Non-pigmented ciliary epithelial cell (primary cell): Measurements from ENCODE around the gene AP2A1.

Experiments
- DNase-seq: peaks from one replicate; pipeline ENCODE4 v3.0.0-alpha.2; 2010; ENCODE audit warnings: low read depth

AP2A1 gene

GRCh38 chr19:49766007-49766929 lies 533 bp upstream of the AP2A1 start:
- peak; percentile 100 for DNase-seq

DNA sequence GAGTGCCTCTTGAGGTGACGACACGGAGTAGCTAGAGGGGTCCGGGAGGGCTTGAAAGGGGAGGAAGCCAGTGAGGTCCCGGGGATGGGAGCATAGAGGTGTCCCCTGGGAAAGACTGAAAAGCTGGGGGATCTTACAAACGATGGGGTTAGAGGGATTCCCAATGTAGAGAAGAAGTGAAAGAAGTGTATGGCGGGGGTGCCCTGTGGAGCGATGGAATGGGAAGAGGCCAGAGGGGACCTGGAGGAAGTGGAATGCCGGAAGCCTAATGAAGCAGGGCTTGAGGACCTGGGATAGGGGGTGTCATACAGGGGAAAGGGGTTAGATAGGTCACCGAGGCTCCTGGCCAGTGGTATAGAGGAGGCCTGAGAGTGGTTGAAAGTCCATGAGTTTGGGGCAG lies 580 bp downstream of the AP2A1 start:
- no peak for DNase-seq

GRCh38 chr19:49767967-49768581 lies 1.3 kb downstream of the AP2A1 start:
- no peak for DNase-seq

DNA sequence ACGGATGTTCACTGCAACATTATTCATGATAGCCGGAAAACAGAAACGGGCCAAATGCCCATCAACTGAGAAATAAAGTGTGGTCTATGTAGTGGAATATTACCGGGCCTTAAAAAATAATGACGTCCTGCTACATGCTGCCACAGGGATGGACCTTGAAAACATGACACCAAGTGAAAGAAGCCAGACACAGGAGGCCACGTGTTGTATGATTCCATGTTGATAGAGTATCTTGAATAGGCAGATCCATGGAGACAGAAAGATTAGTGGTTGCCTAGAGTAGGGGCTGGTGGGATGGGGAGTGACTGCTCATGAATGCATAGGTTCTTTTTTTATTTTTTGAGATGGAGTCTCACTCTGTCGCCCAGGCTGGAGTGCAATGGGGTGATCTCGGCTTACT lies 3.7 kb downstream of the AP2A1 start:
- DNase-seq, result no peak

DNA sequence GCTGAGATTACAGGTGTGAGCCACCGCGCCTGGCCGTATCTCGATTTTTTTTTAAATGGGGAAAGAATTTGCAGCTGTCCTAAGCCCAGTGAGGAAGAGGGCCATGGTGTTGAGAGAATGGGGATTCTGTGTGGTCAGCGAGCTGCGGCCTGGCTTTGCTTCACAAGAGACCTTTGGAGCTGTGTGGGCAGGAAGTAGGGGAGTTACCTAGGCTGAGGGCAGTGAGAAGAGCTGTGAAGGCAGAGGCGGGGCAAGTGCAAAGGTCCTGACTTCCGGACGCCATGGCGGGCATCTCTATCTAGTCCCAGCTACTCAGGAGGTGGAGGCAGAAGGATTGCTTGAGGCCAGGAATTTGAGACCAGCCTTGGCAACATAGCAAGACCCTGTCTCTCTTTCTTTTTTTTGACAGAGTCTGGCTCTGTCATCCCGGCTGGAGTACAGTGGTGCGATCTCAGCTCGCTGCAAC lies 4.9 kb downstream of the AP2A1 start:
- DNase-seq, result no peak

DNA sequence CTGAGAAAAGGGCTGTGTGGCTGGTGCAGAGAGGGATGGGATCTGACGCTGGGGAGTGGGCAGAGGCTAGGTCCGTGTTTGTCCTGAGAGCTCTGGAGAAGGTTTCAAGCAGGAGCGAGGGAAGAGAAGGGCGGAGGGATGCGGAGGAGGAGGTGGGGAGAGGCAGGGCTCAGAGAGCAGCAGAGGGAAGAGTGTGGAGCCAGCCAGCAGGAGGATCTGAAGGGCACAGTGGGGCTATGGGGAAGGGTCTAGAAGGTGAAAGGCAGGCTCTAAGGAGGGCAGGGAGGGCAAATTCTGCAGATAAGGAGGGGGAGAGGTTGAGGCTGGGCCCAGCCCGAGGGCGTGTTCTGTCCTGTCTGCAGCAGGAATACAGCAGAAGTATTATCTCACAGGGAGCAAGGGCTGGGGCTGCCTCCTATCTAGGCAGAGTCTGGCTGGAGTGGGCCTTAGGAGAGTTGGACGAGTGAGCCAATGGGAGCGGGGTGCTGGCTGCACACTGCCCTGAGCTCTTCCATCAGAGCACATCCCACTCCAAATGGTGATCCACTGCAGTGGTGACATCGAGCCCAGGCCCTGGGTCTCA lies 6.1 kb downstream of the AP2A1 start:
- DNase-seq, result no peak

- no peak for DNase-seq
Observed at GRCh38 chr19:49773663-49774350, 7.0 kb downstream of the AP2A1 start.

DNA sequence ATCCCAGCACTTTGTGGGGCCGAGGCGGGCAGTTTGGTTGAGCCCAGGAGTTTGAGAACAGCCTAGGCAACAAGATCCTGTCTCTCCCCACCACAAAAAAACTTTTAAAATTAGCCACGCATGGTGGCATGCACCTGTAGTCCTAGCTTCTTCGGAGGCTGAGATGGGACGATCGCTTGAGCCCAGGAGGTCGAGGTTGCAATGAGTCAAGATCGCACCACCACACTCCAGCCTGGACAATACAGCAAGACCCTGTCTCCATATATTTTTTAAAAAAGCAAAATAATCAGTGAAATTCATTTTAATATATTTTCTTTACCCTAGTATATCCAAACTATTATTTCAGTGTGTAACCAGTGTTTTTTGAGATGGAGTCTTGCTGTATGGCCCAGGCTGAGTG lies 8.2 kb downstream of the AP2A1 start:
- DNase-seq, result no peak

DNA sequence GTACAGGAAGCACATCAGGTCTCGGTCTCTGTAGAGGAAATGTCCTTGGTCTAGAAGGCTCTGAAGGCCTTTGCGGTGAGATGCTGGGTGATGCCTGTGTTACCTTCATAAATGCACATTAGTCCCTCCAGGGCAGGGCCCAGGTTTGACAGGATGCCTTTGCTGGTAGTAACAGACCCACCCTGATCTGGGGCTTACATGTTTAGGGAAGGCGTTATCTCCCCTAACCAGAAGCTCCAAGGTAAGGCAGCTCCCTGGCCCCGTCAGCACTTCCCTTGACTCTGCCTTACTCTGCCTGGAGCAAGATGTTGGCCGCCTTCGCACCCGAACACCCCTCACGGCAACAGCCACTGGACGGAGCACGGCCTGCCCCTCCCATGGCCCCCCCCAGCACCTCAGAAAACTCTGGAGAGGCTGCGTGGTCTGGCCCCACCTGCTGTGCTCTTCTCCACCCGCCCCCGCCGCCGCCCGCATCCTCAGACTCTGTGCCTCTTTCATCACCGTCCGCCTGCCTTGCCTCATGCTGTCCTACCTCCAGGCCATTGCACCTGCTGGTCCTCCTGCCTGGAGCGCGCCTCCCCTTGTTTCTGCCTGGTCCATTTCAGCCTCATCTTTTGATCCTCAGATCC lies 9.1 kb downstream of the AP2A1 start:
- no peak for DNase-seq

GRCh38 chr19:49776371-49776764 lies 9.6 kb downstream of the AP2A1 start:
- DNase-seq, result no peak

DNA sequence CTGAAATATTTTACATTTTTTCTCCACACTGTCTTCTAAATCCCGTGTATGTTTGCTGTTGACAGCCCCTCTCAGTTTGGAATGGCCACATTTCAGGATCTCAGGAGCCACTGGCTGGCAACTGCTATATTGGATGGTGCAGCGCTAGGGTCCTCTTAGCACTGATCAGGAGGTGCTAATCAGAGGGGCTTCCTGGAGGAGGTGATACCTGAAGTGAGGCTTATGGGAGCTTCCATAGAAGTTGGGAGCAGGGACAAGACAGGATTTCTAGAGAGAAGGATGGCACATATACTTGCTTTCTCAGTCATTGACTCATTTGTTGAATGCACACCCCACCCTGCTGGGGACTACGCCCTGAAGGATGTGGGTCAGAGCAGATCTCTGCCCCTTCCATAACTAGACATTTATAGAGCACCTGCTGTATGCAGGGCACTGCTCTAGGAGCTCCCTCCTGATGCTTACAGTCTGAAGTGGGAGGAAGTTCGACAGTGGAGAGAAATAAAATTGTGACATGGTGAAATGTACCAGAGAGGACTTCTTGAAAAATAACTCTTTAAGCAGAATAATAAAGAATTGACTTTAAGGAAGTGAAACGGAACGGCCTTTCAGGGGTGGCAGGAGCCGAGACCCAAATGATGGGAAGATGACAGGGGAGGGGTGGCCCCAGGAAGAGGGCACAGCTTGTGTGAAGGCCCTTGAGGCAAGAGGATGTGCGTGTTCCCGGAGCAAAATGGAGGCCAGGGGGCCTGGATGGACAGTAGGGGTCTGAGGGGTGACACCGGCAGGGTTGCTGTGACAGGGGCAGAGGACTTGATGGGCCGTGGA lies 13.1 kb downstream of the AP2A1 start:
- DNase-seq, result no peak

GRCh38 chr19:49780861-49781260 lies 14.1 kb downstream of the AP2A1 start:
- DNase-seq, result no peak

DNA sequence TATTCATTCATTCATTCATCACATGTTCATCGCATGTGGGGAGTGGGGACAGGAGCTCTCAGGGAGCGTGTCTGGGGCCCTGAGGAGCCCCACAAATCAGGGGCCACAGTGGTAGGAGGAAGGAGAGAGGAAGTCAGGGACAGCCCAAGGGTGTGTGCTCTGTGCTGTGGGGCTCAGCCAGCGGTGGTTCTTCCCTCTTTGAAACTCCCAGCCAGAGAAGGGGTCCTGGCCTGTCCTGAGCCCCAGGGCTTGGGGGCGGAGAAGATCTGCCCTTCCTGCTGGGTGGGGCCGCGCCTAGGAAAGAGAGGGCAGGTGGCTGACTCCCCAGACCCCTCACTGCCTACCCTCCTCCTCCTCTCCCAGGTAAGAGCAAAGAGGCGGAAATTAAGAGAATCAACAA lies 14.6 kb downstream of the AP2A1 start:
- DNase-seq, result no peak

DNA sequence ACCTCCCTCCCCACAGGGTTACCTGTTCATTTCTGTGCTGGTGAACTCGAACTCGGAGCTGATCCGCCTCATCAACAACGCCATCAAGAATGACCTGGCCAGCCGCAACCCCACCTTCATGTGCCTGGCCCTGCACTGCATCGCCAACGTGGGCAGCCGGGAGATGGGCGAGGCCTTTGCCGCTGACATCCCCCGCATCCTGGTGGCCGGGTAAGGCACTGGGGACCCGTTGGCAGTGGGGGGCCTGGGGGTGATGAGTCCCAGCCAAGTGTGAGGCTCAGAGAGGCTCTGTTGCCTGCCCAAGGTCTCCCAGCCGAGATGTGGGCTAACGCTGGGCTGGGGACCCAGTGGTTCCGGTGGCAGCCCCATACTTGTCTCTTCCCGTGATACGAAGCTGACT lies 15.7 kb downstream of the AP2A1 start:
- no peak for DNase-seq

GRCh38 chr19:49786376-49786820 lies 19.6 kb downstream of the AP2A1 start:
- no peak for DNase-seq

DNA sequence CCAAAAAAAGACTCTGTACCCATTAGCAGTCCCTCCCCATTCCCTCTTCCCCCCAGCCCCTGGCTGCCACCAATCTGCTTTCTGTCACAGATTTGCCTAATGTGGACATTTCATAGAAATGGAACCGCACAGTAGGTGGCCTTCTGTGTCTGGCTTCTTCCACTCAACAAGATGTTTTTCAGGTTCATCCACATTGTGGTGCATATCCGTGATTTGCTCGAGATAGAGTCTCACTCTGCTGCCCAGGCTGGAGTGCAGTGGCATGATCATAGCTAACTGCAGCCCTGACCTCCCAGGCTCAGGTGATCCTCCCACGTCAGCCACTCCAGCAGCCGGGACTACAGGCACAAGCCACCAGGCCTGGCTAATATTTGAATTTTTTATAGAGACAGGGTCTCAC lies 20.9 kb downstream of the AP2A1 start:
- no peak for DNase-seq

GRCh38 chr19:49788857-49789256 lies 22.1 kb downstream of the AP2A1 start:
- DNase-seq, result no peak

DNA sequence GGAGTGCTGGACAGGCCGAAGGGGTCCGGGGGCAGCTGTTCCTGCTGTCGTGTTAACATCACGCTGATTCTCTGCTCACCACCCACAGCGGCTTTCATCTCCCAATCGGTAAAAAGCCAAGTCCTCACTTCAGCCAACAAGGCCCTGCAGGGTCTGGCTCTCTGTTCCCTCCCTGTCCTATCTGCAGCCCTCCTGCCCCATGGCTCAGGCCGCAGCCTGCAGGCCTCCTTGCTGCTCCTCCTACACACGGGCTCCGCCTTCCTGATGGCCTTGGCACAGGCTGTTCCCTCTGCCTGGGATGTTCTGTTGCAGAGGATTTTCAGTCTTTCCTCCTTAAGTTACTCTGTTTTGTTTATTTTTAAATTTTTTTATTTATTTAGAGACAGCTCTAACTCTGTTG lies 24.1 kb downstream of the AP2A1 start:
- DNase-seq, result no peak

DNA sequence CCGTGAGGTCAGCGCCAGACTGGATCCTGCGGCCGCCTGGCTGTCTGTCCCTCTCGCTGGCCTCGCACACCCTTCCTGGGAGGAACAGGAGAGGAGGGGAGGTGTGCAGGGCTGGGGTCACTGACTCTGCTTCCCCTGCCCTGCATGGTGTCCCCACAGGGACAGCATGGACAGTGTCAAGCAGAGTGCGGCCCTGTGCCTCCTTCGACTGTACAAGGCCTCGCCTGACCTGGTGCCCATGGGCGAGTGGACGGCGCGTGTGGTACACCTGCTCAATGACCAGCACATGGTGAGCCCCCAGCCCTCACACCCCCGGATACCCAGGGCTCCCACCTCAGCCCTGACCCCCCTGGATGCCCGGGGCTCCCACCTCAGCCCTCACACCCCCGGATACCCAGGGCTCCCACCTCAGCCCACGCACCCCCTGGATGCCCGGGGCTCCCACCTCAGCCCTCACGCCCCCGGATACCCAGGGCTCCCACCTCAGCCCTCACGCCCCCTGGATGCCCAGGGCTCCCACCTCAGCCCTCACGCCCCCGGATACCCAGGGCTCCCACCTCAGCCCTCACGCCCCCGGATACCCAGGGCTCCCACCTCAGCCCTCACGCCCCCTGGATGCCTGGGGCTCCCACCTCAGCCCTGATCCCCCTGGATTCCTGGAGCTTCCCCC lies 25.1 kb downstream of the AP2A1 start:
- DNase-seq, result no peak

GRCh38 chr19:49792829-49793560 lies 26.2 kb downstream of the AP2A1 start:
- no peak for DNase-seq
